Peyer's patch (tissue), 4 donors: ENCODE data around the gene TCF7L1.

Experiments
- POLR2A ChIP-seq, 2 donors: fragments of 450-650 bp; IDR thresholded peaks; one replicate each; pipeline ENCODE4 v1.5.1; 2017; ENCODE audit warnings: antibody characterized with exemption in 2 of 2, mild to moderate bottlenecking in 2 of 2, moderate library complexity in 2 of 2
- TF ChIP-seq, protein P1 (sequence below), 6 experiments: fragments of 450-650 bp in 4 of 6; fragments of 200-600 bp in 2 of 6; sonication (generic) in 1 of 6; IDR thresholded peaks; one replicate each; pipeline ENCODE4 v1.5.1; 2017 to 2019; ENCODE audit warnings: antibody characterized with exemption in 6 of 6, mild to moderate bottlenecking in 3 of 6, moderate library complexity in 1 of 6

DNA sequence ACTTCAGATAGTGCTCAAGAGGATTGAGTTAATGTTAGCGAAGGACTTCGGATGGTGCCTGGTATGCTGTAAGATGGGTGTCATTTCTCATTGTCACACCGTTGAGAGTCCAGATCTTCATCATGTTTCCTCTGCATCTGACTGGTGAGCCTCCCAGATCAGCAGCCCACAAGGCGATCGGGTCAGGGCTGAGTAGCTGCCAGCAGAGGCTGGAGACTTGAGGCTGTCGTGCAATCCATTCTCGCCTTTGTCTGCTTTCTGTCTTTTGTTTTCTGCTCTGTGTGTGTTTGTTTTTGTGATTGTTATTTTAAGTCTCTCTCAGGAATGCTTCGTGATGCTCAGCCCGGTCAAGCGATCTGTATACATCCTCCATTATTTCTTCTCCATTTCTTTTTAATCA is 98.8 kb downstream of the TCF7L1 start:
- TF ChIP-seq, protein P1, sequence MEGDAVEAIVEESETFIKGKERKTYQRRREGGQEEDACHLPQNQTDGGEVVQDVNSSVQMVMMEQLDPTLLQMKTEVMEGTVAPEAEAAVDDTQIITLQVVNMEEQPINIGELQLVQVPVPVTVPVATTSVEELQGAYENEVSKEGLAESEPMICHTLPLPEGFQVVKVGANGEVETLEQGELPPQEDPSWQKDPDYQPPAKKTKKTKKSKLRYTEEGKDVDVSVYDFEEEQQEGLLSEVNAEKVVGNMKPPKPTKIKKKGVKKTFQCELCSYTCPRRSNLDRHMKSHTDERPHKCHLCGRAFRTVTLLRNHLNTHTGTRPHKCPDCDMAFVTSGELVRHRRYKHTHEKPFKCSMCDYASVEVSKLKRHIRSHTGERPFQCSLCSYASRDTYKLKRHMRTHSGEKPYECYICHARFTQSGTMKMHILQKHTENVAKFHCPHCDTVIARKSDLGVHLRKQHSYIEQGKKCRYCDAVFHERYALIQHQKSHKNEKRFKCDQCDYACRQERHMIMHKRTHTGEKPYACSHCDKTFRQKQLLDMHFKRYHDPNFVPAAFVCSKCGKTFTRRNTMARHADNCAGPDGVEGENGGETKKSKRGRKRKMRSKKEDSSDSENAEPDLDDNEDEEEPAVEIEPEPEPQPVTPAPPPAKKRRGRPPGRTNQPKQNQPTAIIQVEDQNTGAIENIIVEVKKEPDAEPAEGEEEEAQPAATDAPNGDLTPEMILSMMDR (IDR thresholded peaks at IDR 0.05) = no peak
- no peak for TF ChIP-seq POLR2A (IDR thresholded peaks at IDR 0.05)
